H9 (cell line): ENCODE results near the gene APOLD1. TPM values are rescaled to one million over a fixed set of nuclear protein-coding genes. Genes with fewer than 3 reads are reported as not detected.

Experiments
- DNase-seq: peaks from one replicate; pipeline ENCODE4 v3.0.0-alpha.2; 2017
- H2AFZ ChIP-seq: one replicate; pipeline ENCODE4 v1.6.1; 2013; ENCODE audit warnings: mild to moderate bottlenecking, low read length, control low read depth, moderate library complexity
- H2AK5ac ChIP-seq: 2 replicates; pipeline ENCODE4 v1.6.1; 2013; ENCODE audit warnings: low read length, control low read depth, mixed read lengths; ENCODE audit not compliant: insufficient read length
- H2BK120ac ChIP-seq: one replicate; pipeline ENCODE4 v1.6.1; 2013; ENCODE audit warnings: low read depth, mild to moderate bottlenecking, low read length, control low read depth, inconsistent platforms; ENCODE audit not compliant: poor library complexity, severe bottlenecking
- H2BK12ac ChIP-seq: 2 replicates; pipeline ENCODE4 v1.6.1; 2013; ENCODE audit warnings: low read length, control low read depth, mixed read lengths, low read depth; ENCODE audit not compliant: insufficient read length
- H2BK15ac ChIP-seq: 2 replicates; pipeline ENCODE4 v1.6.1; 2013; ENCODE audit warnings: low read depth, low read length, control low read depth
- H2BK20ac ChIP-seq: one replicate; pipeline ENCODE4 v1.6.1; 2013; ENCODE audit warnings: low read depth, mild to moderate bottlenecking, low read length, control low read depth, inconsistent platforms; ENCODE audit not compliant: poor library complexity, severe bottlenecking
- H2BK5ac ChIP-seq: 2 replicates; pipeline ENCODE4 v1.6.1; 2013; ENCODE audit warnings: low read length, control low read depth, mixed read lengths; ENCODE audit not compliant: insufficient read length
- H3K14ac ChIP-seq: 2 replicates; pipeline ENCODE4 v1.6.1; 2013; ENCODE audit warnings: low read length, control low read depth; ENCODE audit not compliant: insufficient read depth
- H3K18ac ChIP-seq: 2 replicates; pipeline ENCODE4 v1.6.1; 2013; ENCODE audit warnings: low read depth, mild to moderate bottlenecking, mixed read lengths, low read length, control low read depth; ENCODE audit not compliant: insufficient read length
- H3K23ac ChIP-seq: 2 replicates; pipeline ENCODE4 v1.6.1; 2013; ENCODE audit warnings: low read length, control low read depth, mixed read lengths, low read depth; ENCODE audit not compliant: insufficient read length
- H3K23me2 ChIP-seq: 2 replicates; pipeline ENCODE4 v1.6.1; 2013; ENCODE audit warnings: low read depth, mild to moderate bottlenecking, mixed read lengths, low read length, control low read depth; ENCODE audit not compliant: insufficient read length, poor library complexity, severe bottlenecking
- H3K27ac ChIP-seq: 2 replicates; pipeline ENCODE4 v1.5.1; 2013; ENCODE audit warnings: low read length, control low read depth, mixed read lengths, low read depth; ENCODE audit not compliant: insufficient read length
- H3K27me3 ChIP-seq: 2 replicates; pipeline ENCODE4 v1.6.1; 2013; ENCODE audit warnings: low read length, control low read depth, inconsistent platforms; ENCODE audit not compliant: insufficient read depth
- H3K4ac ChIP-seq: 2 replicates; pipeline ENCODE4 v1.6.1; 2013; ENCODE audit warnings: low read depth, mild to moderate bottlenecking, control low read depth, inconsistent platforms, low read length, moderate library complexity
- H3K4me1 ChIP-seq: 2 replicates; pipeline ENCODE4 v1.6.1; 2013; ENCODE audit warnings: low read length, control low read depth, inconsistent platforms; ENCODE audit not compliant: insufficient read depth
- H3K4me2 ChIP-seq: 2 replicates; pipeline ENCODE4 v1.6.1; 2013; ENCODE audit warnings: low read length, control low read depth, mixed read lengths; ENCODE audit not compliant: insufficient read length, insufficient read depth
- H3K56ac ChIP-seq: 2 replicates; pipeline ENCODE4 v1.6.1; 2013; ENCODE audit warnings: low read depth, mild to moderate bottlenecking, mixed read lengths, low read length, control low read depth; ENCODE audit not compliant: insufficient read length
- H3K79me1 ChIP-seq: 2 replicates; pipeline ENCODE4 v1.6.1; 2013; ENCODE audit warnings: low read depth, mild to moderate bottlenecking, moderate library complexity, low read length, control low read depth, inconsistent platforms; ENCODE audit not compliant: insufficient read depth, poor library complexity, severe bottlenecking
- H3K79me2 ChIP-seq: 2 replicates; pipeline ENCODE4 v1.6.1; 2013; ENCODE audit warnings: low read length, control low read depth, inconsistent platforms; ENCODE audit not compliant: insufficient read depth
- H3K9ac ChIP-seq: 2 replicates; pipeline ENCODE4 v1.6.1; 2013; ENCODE audit warnings: low read length, control low read depth, mixed read lengths; ENCODE audit not compliant: insufficient read length; ENCODE audit errors: extremely low read depth
- H3K9me3 ChIP-seq: one replicate; pipeline ENCODE4 v1.6.1; 2013; ENCODE audit warnings: low read depth, low read length, inconsistent platforms; ENCODE audit not compliant: control insufficient read depth
- H3T11ph ChIP-seq: one replicate; pipeline ENCODE4 v1.6.1; 2013; ENCODE audit warnings: mild to moderate bottlenecking, low read length, control low read depth, inconsistent platforms
- H4K20me1 ChIP-seq: one replicate; pipeline ENCODE4 v1.6.1; 2013; ENCODE audit not compliant: control insufficient read depth, insufficient read length, insufficient read depth
- H4K5ac ChIP-seq: 2 replicates; pipeline ENCODE4 v1.6.1; 2013; ENCODE audit warnings: low read depth, mild to moderate bottlenecking, mixed read lengths, low read length, control low read depth; ENCODE audit not compliant: insufficient read length
- H4K8ac ChIP-seq: replicated peaks from 2 replicates; pipeline ENCODE4 v1.6.1; 2013; ENCODE audit warnings: low read length, control low read depth, mixed read lengths, low read depth; ENCODE audit not compliant: insufficient read length
- H4K91ac ChIP-seq: 2 replicates; pipeline ENCODE4 v1.6.1; 2013; ENCODE audit warnings: low read depth, mild to moderate bottlenecking, moderate library complexity, mixed read lengths, low read length, control low read depth; ENCODE audit not compliant: insufficient read length
- H3K27ac Mint-ChIP-seq, 3 experiments: 2 replicates in 2 of 3; 3 replicates in 1 of 3; pipeline ENCODE4 v1.8.0; 2020 to 2021; ENCODE audit warnings: mixed read lengths in 3 of 3, mild to moderate bottlenecking in 1 of 3, moderate library complexity in 1 of 3
- H3K27me3 Mint-ChIP-seq: 2 replicates; pipeline ENCODE4 v1.8.0; 2021; ENCODE audit warnings: low read depth, mild to moderate bottlenecking, moderate library complexity, mixed read lengths
- H3K36me3 Mint-ChIP-seq, 3 experiments: 2 replicates in 2 of 3; 3 replicates in 1 of 3; pipeline ENCODE4 v1.8.0; 2020 to 2021; ENCODE audit warnings: low read depth in 3 of 3, mixed read lengths in 3 of 3; ENCODE audit not compliant: insufficient read depth in 1 of 3
- H3K4me1 Mint-ChIP-seq, 2 experiments: 2 replicates each; pipeline ENCODE4 v1.8.0; 2020; ENCODE audit warnings: mixed read lengths in 2 of 2
- H3K4me3 Mint-ChIP-seq, 2 experiments: 2 replicates in 1 of 2; 3 replicates in 1 of 2; pipeline ENCODE4 v1.8.0; 2020 to 2021; ENCODE audit warnings: mild to moderate bottlenecking in 2 of 2, mixed read lengths in 2 of 2, moderate library complexity in 1 of 2
- H3K9me3 Mint-ChIP-seq, 2 experiments: 2 replicates in 1 of 2; 3 replicates in 1 of 2; pipeline ENCODE4 v1.8.0; 2020; ENCODE audit warnings: mild to moderate bottlenecking in 2 of 2, mixed read lengths in 2 of 2, moderate library complexity in 1 of 2
- CTCF ChIP-seq: fragments of 200-600 bp; sonication (generic); conservative IDR thresholded peaks from 3 replicates; pipeline ENCODE4 v1.8.0; 2021; ENCODE audit warnings: antibody characterized with exemption, mild to moderate bottlenecking
- WGBS: extraction: QIAGEN DNeasy Blood & Tissue Kit; methylation state at CpG from one replicate; pipeline ENCODE4 v1.1.7; 2013; ENCODE audit warnings: missing lambda C conversion rate, low lambda C conversion rate, mixed read lengths; ENCODE audit not compliant: insufficient read length; ENCODE audit errors: extremely low coverage; 5-methylcytosine and 5-hydroxymethylcytosine counted together
- total RNA-seq: library from RNA; stranded (reverse); gene quantifications from 2 replicates; pipeline ENCODE4 v1.2.1, GENCODE V29; 2021

Gene APOLD1
- total RNA-seq, 1 experiment from 2014 or later: 0.48 TPM

GRCh38 chr12:12810553-12811021 lies 25.1 kb downstream of the APOLD1 start:
- Histone ChIP-seq H2BK20ac (no peak overlapping the region), H2BK120ac (no peak overlapping the region), H3K79me1 (peaks cover 6% of the 10 kb centered on the region), H4K20me1 (no peaks in the 10 kb centered on the region), H2BK15ac (no peak overlapping the region), H3K27ac (no peak overlapping the region), H2BK12ac (no peak overlapping the region), H3K56ac (no peak overlapping the region), H4K5ac (no peak overlapping the region), H3K27me3 (no peaks in the 10 kb centered on the region), H3K23me2 (peaks cover 3% of the 10 kb centered on the region), H2AK5ac (no peak overlapping the region), H3K14ac (no peak overlapping the region), H3K18ac (no peak overlapping the region), H3K23ac (no peak overlapping the region), H3K79me2 (peaks cover 10% of the 10 kb centered on the region; the same call in 1 of the 2 replicates), H2AFZ (no peak overlapping the region), H3K4ac (no peak overlapping the region), H3K4me1 (no peaks in the 10 kb centered on the region), H4K8ac (no peak overlapping the region), H3K9me3 (no peaks in the 10 kb centered on the region), H4K91ac (no peak overlapping the region), H3K4me2 (no peak overlapping the region), H2BK5ac (no peak overlapping the region), H3T11ph (no peak overlapping the region), H3K9ac (no peak overlapping the region)
- no peak for DNase-seq
- H3K27me3 Mint-ChIP-seq: peaks cover 1% of the 10 kb centered on the region; the same call in 1 of the 2 replicates
- no CpG with 5 or more reads among the region's 10 CpGs for WGBS
- peaks cover 17 to 25% of the 10 kb centered on the region in 2 experiments for H3K4me1 Mint-ChIP-seq
- H3K9me3 Mint-ChIP-seq: peaks cover 0 to 5% of the 10 kb centered on the region in 2 experiments; a peak in 1 of 5 replicates
- H3K27ac Mint-ChIP-seq: no peak overlapping the region; a peak in 1 of 7 replicates
- no peak for TF ChIP-seq CTCF
- peaks cover 3 to 12% (median 5%) of the 10 kb centered on the region in 3 experiments; a peak in 6 of 7 replicates for H3K36me3 Mint-ChIP-seq
- no peak overlapping the region; a peak in 1 of 5 replicates for H3K4me3 Mint-ChIP-seq
